Inflammatory macrophage (primary cell): Measurements from ENCODE around the gene RBMS1.

ENCODE experiments used
- DNase-seq, 2 donors: peaks; one replicate each; pipeline ENCODE4 v3.0.0-alpha.2; 2020 to 2022

Gene RBMS1

DNA sequence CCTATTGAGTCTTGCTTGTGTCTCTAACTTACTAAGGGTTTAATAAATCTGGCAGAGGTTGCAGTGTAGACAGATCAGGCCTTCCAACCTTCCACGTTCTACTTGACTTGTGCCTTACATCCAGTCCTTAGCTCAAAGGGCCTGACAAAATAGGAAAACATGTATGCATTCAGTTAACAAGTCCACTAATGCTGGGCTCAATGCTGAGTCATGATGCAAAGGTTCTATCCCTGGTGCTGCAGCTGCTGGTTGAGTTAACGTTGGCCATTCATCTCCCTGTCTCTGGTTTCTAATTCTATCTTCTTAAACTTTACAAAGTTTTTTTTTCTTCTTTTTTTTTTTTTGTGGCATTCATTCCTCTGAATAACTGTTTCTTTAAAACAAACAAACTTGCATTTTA, 247.3 kb downstream of the RBMS1 start:
- no peak for DNase-seq

DNA sequence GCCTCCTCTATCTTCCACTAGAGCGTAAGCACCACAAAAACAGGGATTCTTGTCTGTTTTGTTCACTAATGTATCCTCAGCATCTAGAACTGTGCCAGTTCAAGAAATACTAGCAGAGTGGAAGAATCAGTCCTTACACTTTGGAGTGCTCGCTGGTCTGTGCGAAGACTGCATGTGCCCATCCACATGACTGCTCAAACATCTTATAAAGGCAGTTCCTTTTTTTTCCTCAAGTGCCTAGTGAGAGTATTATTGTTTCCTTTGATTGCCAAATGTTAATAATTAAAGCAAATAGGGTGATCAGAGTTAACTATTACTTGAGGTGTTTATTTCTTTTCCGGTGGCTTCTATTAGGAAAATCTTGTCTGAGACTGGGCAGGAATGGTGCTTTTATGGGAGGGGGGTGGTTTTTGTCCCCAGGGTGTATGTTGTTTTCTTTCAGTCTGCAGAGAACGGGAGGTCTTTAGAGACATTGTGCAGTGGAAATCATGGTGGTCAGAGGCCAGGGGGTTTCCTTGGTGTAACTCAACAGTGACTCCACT, 247.9 kb downstream of the RBMS1 start:
- DNase-seq: peak; percentile 47 to 48

DNA sequence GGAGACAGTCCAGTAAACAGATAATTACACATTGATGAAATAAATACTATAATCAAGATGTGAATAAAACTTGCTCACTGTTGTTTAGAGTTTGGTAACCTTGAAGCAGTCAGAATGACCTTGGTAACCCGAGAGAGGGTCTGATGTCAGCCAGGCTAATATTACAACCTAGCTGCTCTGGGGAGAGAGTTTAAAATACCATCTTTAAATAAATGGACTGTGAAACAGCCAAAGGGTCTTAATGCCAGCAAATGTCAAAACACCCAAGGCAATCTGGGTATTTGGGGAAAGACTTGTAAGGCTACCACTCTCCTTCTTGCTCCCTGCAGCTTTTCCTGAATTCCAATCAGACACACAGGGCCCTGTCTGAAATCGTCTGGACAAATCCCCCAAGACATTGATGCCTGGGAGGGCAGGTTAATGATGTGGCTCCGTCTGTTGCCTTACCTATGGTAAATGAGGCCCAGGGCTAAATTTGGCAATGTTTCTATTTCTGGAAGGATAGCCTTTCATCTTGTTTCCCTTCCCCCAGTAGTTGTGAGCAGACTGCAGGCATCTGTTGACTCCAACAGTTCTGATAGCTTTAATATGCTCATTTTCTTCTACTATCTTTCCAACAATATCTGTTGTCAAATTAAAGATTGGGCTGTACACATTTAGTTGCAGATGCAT, 250.6 kb downstream of the RBMS1 start:
- no peak for DNase-seq

DNA sequence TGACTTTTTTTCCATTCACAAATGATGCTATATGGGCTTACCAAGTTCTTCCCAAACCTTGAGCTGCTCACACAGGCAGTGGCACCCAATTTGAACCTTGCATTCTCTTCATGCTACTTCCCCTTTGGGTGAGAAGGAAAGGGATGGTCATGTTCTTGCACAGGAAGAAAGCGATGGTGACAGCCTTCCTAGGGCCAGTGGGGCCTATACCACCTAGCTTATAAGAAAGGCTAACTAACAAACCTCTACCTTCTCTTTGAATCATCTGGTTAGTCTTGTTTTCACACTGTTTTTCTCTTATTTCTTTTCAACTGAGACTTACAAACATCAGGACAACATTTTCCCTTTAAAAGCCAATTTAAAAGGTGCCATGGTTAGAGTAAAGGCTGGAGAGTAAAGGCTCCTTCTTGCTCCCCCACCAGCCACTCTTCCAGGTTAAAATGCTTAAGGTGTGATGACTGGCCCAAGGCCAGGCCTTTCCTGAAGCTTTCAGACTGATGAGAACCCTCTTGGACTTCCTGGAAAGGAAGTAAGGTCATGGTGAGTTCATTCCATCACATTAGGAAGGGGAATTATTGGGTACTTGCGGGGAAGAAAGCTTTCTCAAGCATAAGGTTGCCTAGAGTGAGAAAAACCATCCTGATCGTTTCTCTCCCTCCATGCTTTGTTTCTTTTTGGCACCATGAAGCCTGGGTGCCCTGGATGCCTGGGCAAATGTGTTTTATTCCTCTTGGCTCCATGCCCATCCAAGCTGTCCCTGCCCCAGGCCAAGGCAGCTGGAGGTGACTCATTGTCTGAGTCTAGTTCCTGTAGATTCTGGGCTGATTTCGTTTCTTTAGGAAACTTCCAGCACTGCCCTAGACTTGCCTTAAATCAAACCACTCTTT, 252.1 kb downstream of the RBMS1 start:
- peak; percentile 76 to 81 for DNase-seq

DNA sequence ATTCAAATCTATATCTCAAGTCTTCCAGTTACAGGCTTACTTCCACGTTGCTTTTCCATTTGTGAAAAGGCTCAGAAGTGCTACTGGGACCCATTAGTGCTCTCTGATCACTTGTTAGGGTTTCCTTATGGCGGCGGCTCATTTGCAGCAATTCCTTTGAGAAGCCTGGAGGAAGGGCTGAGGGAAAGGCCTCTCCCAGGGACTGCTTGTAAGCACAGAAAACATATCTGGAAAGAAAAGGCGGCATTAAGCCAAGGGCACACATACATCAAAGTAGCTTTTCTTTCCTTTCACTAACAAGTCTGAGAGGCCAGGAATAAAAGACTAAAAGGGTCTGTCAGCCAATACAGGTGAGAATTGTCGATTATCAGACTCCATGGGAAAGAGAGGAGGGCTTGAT, 254.2 kb downstream of the RBMS1 start:
- no peak for DNase-seq

DNA sequence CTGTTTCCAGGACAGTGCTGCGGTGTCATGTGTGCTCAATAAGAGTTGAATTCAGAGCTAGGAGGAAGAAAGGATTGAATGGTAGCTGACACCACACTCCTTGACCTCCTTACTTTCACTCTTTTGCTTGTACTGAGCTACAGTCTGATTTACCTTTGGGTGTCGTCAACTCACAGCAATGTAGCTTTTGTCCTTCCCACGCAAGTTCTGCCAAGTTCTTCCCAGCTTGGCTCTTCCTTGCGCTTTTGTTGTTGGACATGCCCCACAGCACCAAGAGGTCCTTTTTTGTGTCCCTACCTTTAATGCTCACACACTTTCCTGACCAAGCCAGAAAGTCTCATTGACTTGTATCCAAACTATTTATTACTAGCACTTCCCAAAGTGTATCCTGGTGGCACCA, 255.2 kb downstream of the RBMS1 start:
- no peak for DNase-seq

DNA sequence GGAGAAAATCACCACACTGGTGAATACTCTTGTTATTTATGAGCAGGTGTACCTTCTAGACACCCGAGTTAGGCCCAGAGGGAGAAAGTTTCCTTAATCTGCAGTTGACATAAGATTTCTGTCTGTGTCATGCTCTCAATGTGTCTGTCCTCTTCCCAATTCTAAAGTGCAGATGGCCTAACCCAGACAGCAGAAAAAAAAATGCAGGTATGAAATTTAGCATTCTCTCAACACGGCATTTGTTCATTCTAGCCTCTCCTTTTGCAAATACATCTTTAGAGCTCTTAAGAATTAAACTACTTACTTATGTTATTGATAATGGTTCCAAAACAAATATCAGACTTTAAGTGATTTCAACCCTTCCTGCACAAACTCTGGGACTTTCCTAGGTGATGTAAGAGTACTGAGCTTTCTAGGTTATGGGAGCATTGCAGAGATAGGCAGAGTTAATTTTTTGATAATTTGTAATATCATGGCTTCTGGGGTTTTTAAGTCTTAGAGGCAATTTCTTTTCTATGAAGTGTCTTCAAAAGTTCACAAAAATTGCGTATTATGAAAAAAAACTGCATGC, 260.6 kb downstream of the RBMS1 start:
- DNase-seq: no peak

DNA sequence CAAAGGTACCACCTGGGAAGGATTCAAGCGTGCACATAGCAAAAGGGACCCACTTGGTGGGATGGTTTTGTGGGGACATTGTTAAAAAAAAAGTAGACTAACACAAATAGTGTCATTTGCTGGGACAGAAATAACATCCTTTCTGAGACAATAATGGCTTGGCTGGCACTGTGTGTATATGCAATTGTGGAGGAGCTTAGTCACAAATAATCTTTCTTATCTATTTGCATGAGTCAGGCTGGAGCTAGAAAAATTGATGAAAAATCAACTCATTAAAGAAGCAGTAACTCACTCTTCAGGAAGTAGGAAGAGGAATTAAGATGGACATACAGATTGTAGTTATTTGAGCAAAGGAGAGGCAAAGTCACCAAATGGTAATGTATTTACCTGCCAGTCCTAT, 264.0 kb downstream of the RBMS1 start:
- no peak for DNase-seq

DNA sequence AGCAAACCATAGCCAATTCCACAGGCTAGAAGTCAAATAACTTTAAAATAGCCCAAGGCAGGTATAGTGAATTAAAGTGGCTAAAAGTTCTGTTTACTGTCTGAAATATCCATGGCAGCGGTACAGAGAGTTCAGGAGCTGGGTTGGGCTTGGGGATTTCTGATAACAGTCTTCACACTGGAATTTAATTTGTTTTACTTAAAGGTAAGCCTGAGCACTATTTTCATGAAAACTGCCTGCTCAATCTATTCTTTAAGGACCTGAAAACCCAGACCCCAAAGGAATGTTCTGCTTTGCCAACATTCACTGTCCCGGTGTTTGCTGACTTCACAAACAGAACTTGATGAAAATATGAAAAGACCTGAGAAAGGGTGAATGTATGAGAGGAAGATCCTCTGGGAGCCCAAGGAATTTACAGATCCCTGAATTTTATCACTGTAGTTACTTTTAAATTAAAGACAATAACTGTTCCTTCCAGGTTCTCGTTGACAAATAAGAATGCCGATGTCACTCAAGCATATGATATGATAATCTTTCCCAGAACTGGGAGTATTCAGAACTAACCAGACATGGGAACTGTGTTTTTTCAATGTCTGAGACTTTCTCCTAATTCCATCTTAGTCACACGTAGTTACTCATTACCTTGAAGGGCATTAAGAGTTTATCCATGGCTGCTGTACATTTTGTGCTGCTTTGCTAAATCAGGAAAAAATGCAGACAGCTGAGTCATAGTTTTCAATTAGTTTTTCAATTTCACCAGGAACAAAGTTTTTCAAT, 265.3 kb downstream of the RBMS1 start:
- no peak for DNase-seq

DNA sequence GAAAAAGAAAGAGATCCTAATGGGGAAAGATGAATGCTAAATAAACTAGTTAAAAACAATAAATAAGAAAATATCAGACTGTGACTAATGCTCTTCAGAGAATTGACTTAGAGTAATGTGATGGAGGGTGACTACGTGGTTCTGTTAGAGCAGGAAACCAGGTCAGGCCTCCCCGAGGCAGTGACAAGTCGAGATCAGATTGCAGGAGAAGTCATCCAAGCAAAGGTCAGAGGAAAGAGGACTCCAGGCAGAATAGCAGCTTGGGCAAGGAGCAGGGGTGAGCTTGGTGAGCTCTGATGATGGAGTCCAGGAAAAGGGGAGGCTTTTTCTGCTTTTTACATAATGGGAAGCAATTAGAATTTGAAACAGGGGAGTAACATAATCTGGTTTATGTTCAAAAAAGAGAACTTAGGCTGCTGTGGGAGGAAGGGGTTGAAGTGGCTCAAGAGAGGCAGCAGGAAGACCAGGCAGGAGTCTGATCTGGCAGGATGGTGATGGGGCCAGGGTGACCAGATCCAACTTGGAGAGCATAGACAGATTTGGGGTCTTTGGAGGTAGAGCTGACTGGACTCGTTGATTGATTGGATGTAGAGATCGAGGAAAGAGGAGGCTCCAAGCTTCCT, 266.2 kb downstream of the RBMS1 start:
- DNase-seq: peak; percentile 35 to 45

DNA sequence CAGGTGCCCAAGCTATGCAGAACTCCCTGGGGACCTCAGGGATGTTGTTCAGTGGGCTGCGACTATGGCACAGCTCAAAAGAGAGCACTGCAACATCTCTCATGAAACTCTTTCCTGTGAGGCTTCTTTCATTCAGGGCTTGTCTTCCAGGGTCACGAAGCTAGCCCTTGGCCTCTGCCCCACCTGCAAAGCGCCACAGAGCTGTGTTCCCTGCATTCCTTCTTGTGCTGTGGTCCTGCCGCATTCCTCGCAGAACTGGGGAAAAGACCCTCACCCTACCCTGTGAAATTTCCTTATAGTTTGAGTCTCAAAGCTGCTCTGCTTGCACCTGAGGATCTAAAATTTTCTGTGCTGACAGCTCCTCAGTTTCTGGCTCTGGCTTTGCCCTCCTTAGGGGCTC, 267.2 kb downstream of the RBMS1 start:
- DNase-seq: no peak

DNA sequence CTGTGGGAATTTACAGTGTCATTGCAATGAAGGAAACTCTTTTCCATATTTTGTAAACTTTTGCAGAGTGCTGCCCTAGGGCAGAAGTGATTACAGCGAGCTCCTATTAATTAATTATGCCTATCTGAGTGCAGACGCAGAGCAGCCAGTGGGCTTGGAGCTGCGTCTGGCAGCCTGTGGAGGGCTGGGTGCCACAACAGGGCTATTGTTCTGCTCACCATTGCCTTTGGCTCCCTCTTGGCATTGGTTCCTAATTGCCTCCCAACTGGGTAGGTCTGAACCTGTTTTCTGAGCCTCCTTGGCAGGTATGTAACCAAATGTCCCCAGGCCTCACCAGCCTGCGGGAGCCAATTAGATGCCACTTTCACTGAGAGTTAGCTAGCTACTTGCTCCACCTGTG, 267.9 kb downstream of the RBMS1 start:
- DNase-seq: no peak

DNA sequence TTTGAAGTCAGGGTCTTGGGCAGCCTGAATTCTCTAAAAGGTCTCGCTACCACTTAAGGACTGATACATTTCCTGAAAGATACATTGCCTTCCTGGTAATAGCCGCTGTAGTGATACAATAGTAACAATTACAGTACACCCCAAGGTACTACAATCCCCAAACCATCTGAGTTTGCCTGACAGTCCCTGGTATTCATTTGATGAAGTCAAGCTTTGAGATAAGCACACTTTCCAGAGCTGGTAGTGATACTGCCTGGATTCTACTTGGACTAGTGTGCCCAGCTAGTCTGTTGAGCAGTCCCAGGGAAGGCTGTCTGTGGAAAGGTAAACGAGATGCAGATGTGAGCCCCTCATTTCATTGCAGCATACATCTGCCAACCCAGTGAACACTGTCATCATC, 269.1 kb downstream of the RBMS1 start:
- DNase-seq: no peak

DNA sequence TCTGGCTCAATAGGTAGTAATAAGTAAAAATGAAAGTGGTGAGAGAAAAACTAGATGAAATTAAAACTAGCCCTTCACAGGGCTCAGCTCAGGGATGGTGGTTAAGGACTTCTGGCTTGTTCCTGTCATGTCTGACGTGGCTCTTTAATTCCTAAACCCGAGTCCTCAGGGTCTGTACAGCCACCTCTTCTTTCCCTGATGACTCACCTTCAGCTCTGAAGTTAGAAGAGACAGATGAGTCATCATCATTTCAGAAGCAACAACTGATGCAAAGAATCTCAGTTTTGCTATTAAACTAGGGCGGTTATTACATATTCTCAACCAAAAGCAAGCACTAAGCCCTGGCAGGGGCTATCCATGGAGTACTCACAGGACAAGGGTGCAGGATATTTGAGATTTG, 269.5 kb downstream of the RBMS1 start:
- DNase-seq: peak; percentile 15 to 68

DNA sequence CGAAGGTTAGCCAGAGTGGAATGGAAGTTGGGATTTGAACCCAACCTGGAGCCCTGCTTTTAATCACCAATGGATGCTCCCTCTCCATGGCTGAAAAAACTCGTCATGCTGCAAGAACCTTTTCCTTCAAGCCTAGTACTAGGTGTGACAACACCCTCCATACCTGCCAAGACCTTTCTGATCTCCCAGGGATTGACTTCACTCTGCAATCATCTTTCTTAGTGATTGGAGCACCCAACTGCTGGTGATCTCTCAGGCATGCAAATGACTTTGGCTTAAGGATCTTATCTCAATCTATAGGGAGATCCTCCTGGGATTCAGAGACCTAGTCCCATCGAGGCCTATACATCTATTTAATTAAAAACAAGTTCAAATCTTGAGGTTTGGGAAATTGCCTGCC, 270.0 kb downstream of the RBMS1 start:
- DNase-seq: no peak

DNA sequence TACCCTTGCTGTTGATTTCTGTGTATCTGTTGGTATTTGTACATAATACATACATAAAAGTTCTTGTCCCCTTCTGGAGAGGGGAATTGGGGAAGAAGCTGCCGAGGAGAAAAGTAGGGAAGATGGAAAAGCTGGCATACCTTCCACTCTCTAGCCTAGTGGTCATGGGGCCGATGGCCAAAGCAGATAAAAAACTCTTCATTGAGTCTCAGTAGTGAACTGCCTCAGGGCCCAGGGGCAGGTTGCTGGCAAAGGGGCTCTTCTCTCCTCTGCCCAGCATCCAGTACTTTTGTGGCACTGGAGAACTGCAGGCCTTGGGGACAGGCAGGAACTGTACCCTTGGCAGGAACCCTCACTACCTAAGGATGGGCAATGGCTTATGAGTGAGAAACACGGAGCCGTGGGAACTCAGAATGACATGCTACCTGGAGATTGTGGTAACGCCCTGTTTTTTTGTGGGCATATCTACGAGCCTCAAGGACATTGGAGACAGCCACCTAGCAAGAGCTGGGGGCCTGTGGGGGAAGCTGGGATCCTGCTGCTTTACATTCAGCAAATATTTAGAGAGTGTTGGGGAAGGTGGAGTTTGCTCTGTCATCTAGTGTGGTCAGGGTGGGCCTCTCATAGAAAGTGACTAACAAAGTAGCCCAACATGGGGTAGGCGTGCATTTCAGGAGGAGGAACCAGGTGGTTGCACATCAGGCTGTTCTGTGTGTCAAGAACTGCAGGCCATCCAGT, 270.9 kb downstream of the RBMS1 start:
- no peak for DNase-seq
